HepG2 (cell line): Measurements from ENCODE around the gene AHNAK. TPM values are rescaled to one million over a fixed set of nuclear protein-coding genes. Genes with fewer than 3 reads are reported as not detected.

Source experiments
- ATAC-seq: fragments of 200-7000 bp; cut with Tn5 transposase; 3 replicates; pipeline ENCODE4 v1.9.1; 2020; ENCODE audit warnings: mild to moderate bottlenecking, moderate library complexity
- BruUV-seq: library from RNA; stranded (reverse); fragments of 400-500 nt; replicated peaks from 2 replicates; lab custom pipeline; 2021; lab: Mats Ljungman, UMichigan
- CTCF ChIA-PET: fragments of 300-600 bp; formaldehyde crosslinking; extraction: SDS; loops from one replicate; lab custom pipeline; 2021; ENCODE audit warnings: low total read pairs, inconsistent platforms, low intra/inter-chr PET ratio; lab: Yijun Ruan, JAX
- POLR2A ChIA-PET: fragments of 350-600 bp; sonication (Branson Sonifier 250); formaldehyde crosslinking; loops from one replicate; lab custom pipeline; 2020; ENCODE audit warnings: antibody characterized with exemption, inconsistent platforms; lab: Yijun Ruan, JAX
- DNase-seq: peaks from one replicate; pipeline ENCODE4 v3.0.0-alpha.2; 2015; ENCODE audit warnings: low spot score
- FAIRE-seq: peaks from 3 replicates; lab custom pipeline; 2011; peaks lifted over from hg19 to GRCh38; lab: Jason Lieb, UNC
- H2AFZ ChIP-seq: one replicate; pipeline ENCODE4 v1.6.1; 2011; ENCODE audit warnings: low read length, inconsistent platforms
- H3K27ac ChIP-seq: fragments of 300-600 bp; 3 replicates; pipeline ENCODE4 v1.8.0; 2011; ENCODE audit warnings: mixed run types, mild to moderate bottlenecking, mixed read lengths, low read length, inconsistent platforms; ENCODE audit not compliant: insufficient read depth; ENCODE audit errors: extremely low read length
- H3K27me3 ChIP-seq, 2 experiments: fragments of 200-600 bp in 1 of 2; 2 replicates in 1 of 2; 3 replicates in 1 of 2; pipeline versions ENCODE4 v1.6.0 to v1.8.0; 2011; ENCODE audit warnings: low read length in 2 of 2, mild to moderate bottlenecking in 2 of 2, moderate library complexity in 2 of 2, inconsistent platforms in 1 of 2; ENCODE audit not compliant: insufficient read depth in 2 of 2, control insufficient read depth in 1 of 2
- H3K36me3 ChIP-seq, 2 experiments: fragments of 200-600 bp in 1 of 2; replicated peaks in 1 of 2; 2 replicates in 1 of 2; 3 replicates in 1 of 2; pipeline versions ENCODE4 v1.5.1 to v1.8.0; 2011; ENCODE audit warnings: low read length in 2 of 2, inconsistent platforms in 1 of 2; ENCODE audit not compliant: insufficient read depth in 2 of 2, control insufficient read depth in 1 of 2
- H3K4me1 ChIP-seq: 2 replicates; pipeline ENCODE4 v1.5.1; 2012; ENCODE audit warnings: low read length, inconsistent platforms; ENCODE audit not compliant: insufficient read depth
- H3K4me2 ChIP-seq: 2 replicates; pipeline ENCODE4 v1.6.0; 2011; ENCODE audit warnings: low read depth, low read length, inconsistent platforms
- H3K4me3 ChIP-seq, 3 experiments: fragments of 200-600 bp in 1 of 3; sonication (generic), shearing (Covaris generic) in 1 of 3; replicated peaks in 1 of 3; 2 replicates each; pipeline ENCODE4 v1.5.1; 2011 to 2016; ENCODE audit warnings: low read length in 3 of 3, inconsistent platforms in 2 of 3, low read depth in 2 of 3, mild to moderate bottlenecking in 2 of 3, control low read depth in 1 of 3, mixed read lengths in 1 of 3; ENCODE audit not compliant: insufficient read depth in 1 of 3
- H3K79me2 ChIP-seq: one replicate; pipeline ENCODE4 v1.6.1; 2011; ENCODE audit warnings: low read length, inconsistent platforms; ENCODE audit not compliant: insufficient read depth
- H3K9ac ChIP-seq: 2 replicates; pipeline ENCODE4 v1.6.0; 2011; ENCODE audit warnings: mild to moderate bottlenecking, low read depth, low read length, inconsistent platforms; ENCODE audit not compliant: insufficient read depth
- H3K9me3 ChIP-seq: 2 replicates; pipeline ENCODE4 v1.5.1; 2012; ENCODE audit warnings: mild to moderate bottlenecking, low read length
- H4K20me1 ChIP-seq: 2 replicates; pipeline ENCODE4 v1.6.0; 2011; ENCODE audit warnings: inconsistent platforms, mild to moderate bottlenecking, low read length, moderate library complexity; ENCODE audit not compliant: insufficient read depth
- CREM ChIP-seq, 2 experiments: sonication (generic) in 1 of 2; formaldehyde crosslinking in 1 of 2; IDR thresholded peaks; 2 replicates each; pipeline versions ENCODE4 v1.4.0 to v1.6.1; 2016 to 2020; ENCODE audit warnings: antibody characterized with exemption in 1 of 2, mild to moderate bottlenecking in 1 of 2, missing genetic modification reagents in 1 of 2
- KIAA2018 ChIP-seq: sonication (generic); formaldehyde crosslinking; IDR thresholded peaks from 2 replicates; pipeline ENCODE4 v1.5.0; 2020; ENCODE audit warnings: mild to moderate bottlenecking, missing genetic modification reagents, borderline replicate concordance
- MAF1 ChIP-seq: sonication (generic); formaldehyde crosslinking; IDR thresholded peaks from 2 replicates; pipeline ENCODE4 v1.5.0; 2020; ENCODE audit warnings: missing genetic modification reagents, borderline replicate concordance
- MLX ChIP-seq: IDR thresholded peaks from 2 replicates; pipeline ENCODE4 v1.6.1; 2016
- PRDM4 ChIP-seq: sonication (generic); formaldehyde crosslinking; IDR thresholded peaks from 2 replicates; pipeline ENCODE4 v1.9.0; 2021; ENCODE audit warnings: missing genetic modification reagents, borderline replicate concordance
- SMYD3 ChIP-seq: sonication (generic); formaldehyde crosslinking; IDR thresholded peaks from 2 replicates; pipeline ENCODE4 v1.8.1; 2023; ENCODE audit warnings: mild to moderate bottlenecking, missing genetic modification reagents
- ZNF224 ChIP-seq: sonication (generic); formaldehyde crosslinking; IDR thresholded peaks from 2 replicates; pipeline ENCODE4 v1.5.0; 2020; ENCODE audit warnings: mild to moderate bottlenecking, missing genetic modification reagents
- ZNF24 ChIP-seq: fragments of 450-650 bp; IDR thresholded peaks from 2 replicates; pipeline ENCODE4 v1.6.1; 2017; ENCODE audit warnings: antibody characterized with exemption, mild to moderate bottlenecking
- ZNF598 ChIP-seq: sonication (generic); formaldehyde crosslinking; IDR thresholded peaks from 2 replicates; pipeline ENCODE4 v1.5.1; 2020; ENCODE audit warnings: mild to moderate bottlenecking, missing genetic modification reagents, borderline replicate concordance
- ZNF775 ChIP-seq: sonication (generic); formaldehyde crosslinking; IDR thresholded peaks from 2 replicates; pipeline ENCODE4 v1.4.0; 2020; ENCODE audit warnings: missing genetic modification reagents, mild to moderate bottlenecking, moderate library complexity, borderline replicate concordance
- WGBS: methylation state at CpG from one replicate; pipeline ENCODE4 v1.1.6; 2017; ENCODE audit warnings: low lambda C conversion rate; 5-methylcytosine and 5-hydroxymethylcytosine counted together
- in situ Hi-C: cut with HindIII; loops from 2 replicates; pipeline ENCODE4 v1.10.0; 2017; ENCODE audit warnings: low pct_unique_long_range_greater_than_20kb; ENCODE audit not compliant: extremely low pct_ligation_motif_present
- intact Hi-C: fragments of 100-400 bp; cut with micrococcal nuclease; formaldehyde crosslinking; loops from one replicate; pipeline ENCODE4 v1.10.0; 2022; ENCODE audit not compliant: unreplicated experiment
- polyA plus RNA-seq, 8 experiments: library from polyadenylated mRNA; depleted of rRNA in 3 of 8; stranded (reverse) in 7 of 8; unstranded in 1 of 8; fragments of >200 nt; fragmentation: Illumina TruSeq in 4 of 8; extraction: Trizol in 4 of 8; gene quantifications; 2 replicates each; pipeline versions ENCODE4 v1.2.1 to v1.2.3, GENCODE V29; 2011 to 2016; ENCODE audit warnings: low read depth in 4 of 8, missing spikeins in 1 of 8, mixed read lengths in 1 of 8; ENCODE audit not compliant: insufficient read depth in 1 of 8
- total RNA-seq, 5 experiments: library from RNA; depleted of rRNA; stranded (reverse); fragments of >200 nt; fragmentation: Illumina TruSeq; extraction: Trizol; gene quantifications; 2 replicates each; pipeline ENCODE4 v1.2.3, GENCODE V29; 2016; ENCODE audit warnings: low read depth in 1 of 5

Gene AHNAK
- total and polyA plus RNA-seq, 2 of the 13 experiments (the other 11 are each of a cell fraction or from before 2014, with no cell fraction given), result 23.4 to 25.0 TPM

- no peak overlapping the region for H3K4me2 ChIP-seq
- no peaks in the 10 kb centered on the region for H4K20me1 ChIP-seq
- peaks cover 0 to 7% of the 10 kb centered on the region in 2 experiments; a peak in 3 of 5 replicates for H3K36me3 ChIP-seq
- intact Hi-C loops (loop anchor here (2.0 to 10.0 kb wide), 2 partner anchors 149 to 165 kb away; partner anchors contain the start of gene AHNAK), in situ Hi-C loops (loop anchor here (5.0 to 10.0 kb wide), 2 partner anchors 161 to 309 kb away; partner anchors contain the start of genes BSCL2 and GNG3)
- no peak overlapping the region for H3K4me3 ChIP-seq
- FAIRE-seq, result no peak
- H3K4me1 ChIP-seq, result peaks cover 37% of the 10 kb centered on the region
- no peak overlapping the region for H3K9ac ChIP-seq
- no peak for ATAC-seq
- DNase-seq, result no peak
- H3K79me2 ChIP-seq, result no peaks in the 10 kb centered on the region
- ChIA-PET CTCF (interaction anchor here (2.4 kb wide), 1 partner anchor 165 kb away, joined by 19 read pairs; no protein-coding TSS in a partner anchor), POLR2A (no interaction called here)
- BruUV-seq, result no TSS peak
- no peak overlapping the region for H2AFZ ChIP-seq
- 84% methylated on average over 10 of the region's 10 CpGs for WGBS
- no peak overlapping the region for H3K27ac ChIP-seq
- no peaks in the 10 kb centered on the region for H3K9me3 ChIP-seq
- TF ChIP-seq ZNF775 (CRISPR knock-in tag) (no peak), MLX (CRISPR knock-in tag) (no peak), SMYD3 (CRISPR knock-in tag) (no peak), KIAA2018 (CRISPR knock-in tag) (no peak), ZNF598 (CRISPR knock-in tag) (no peak), ZNF224 (CRISPR knock-in tag) (no peak), CREM (IDR thresholded peaks at IDR 0.05) (no peak), CREM (CRISPR knock-in tag; IDR thresholded peaks at IDR 0.05) (no peak), MAF1 (no peak), PRDM4 (no peak), ZNF24 (no peak)
- H3K27me3 ChIP-seq, result peaks cover 0 to 18% of the 10 kb centered on the region in 2 experiments; a peak in 1 of 5 replicates
These were observed 150.6 kb downstream of the AHNAK start for GRCh38 chr11:62395885-62396551.
